IMR-90 (cell line): ENCODE results near the gene ADRA2B. TPM values are rescaled to one million over a fixed set of nuclear protein-coding genes. Genes with fewer than 3 reads are reported as not detected.

Source experiments
- ATAC-seq: fragments of 200-7000 bp; cut with Tn5 transposase; 2 replicates; pipeline ENCODE4 v1.9.1; 2020; ENCODE audit warnings: low read depth, mild to moderate bottlenecking, moderate library complexity
- BruUV-seq: library from RNA; stranded (reverse); fragments of 400-500 nt; replicated peaks from 2 replicates; lab custom pipeline; 2021; lab: Mats Ljungman, UMichigan
- CTCF ChIA-PET: fragments of 300-600 bp; formaldehyde crosslinking; extraction: SDS; loops from one replicate; lab custom pipeline; 2021; ENCODE audit warnings: antibody characterized with exemption; lab: Yijun Ruan, JAX
- POLR2A ChIA-PET: fragments of 300-600 bp; sonication (Branson Sonifier 250); formaldehyde crosslinking; loops from one replicate; lab custom pipeline; 2022; ENCODE audit warnings: antibody characterized with exemption; ENCODE audit not compliant: unreplicated experiment; lab: Charles Lee
- DNase-seq: peaks from one replicate; pipeline ENCODE4 v3.0.0; 2013
- H2AFZ ChIP-seq: replicated peaks from 2 replicates; pipeline ENCODE3; 2013; ENCODE audit warnings: low read length, mild to moderate bottlenecking; ENCODE audit not compliant: poor library complexity
- H2AK5ac ChIP-seq: 2 replicates; pipeline ENCODE4 v1.6.1; 2013; ENCODE audit warnings: low read depth, low read length, inconsistent platforms
- H2AK9ac ChIP-seq: replicated peaks from 2 replicates; pipeline ENCODE3; 2013; ENCODE audit warnings: mild to moderate bottlenecking, low read depth, low read length, moderate library complexity; ENCODE audit not compliant: poor library complexity
- H2BK120ac ChIP-seq: 2 replicates; pipeline ENCODE4 v1.6.1; 2013; ENCODE audit warnings: low read depth, low read length, inconsistent platforms
- H2BK15ac ChIP-seq: 3 replicates; pipeline ENCODE4 v1.6.1; 2013; ENCODE audit warnings: low read depth, low read length, inconsistent platforms
- H2BK20ac ChIP-seq: 2 replicates; pipeline ENCODE4 v1.6.1; 2013; ENCODE audit warnings: low read depth, mild to moderate bottlenecking, inconsistent platforms, low read length, moderate library complexity
- H2BK5ac ChIP-seq: 2 replicates; pipeline ENCODE4 v1.6.1; 2013; ENCODE audit warnings: mild to moderate bottlenecking, low read depth, low read length, inconsistent platforms; ENCODE audit not compliant: poor library complexity, severe bottlenecking
- H3K14ac ChIP-seq: replicated peaks from 2 replicates; pipeline ENCODE4 v1.6.1; 2013; ENCODE audit warnings: low read depth, low read length, inconsistent platforms
- H3K18ac ChIP-seq: 2 replicates; pipeline ENCODE4 v1.6.1; 2013; ENCODE audit warnings: low read depth, low read length, control low read depth
- H3K23ac ChIP-seq: 2 replicates; pipeline ENCODE4 v1.6.1; 2013; ENCODE audit warnings: low read depth, low read length, inconsistent platforms
- H3K27ac ChIP-seq: 2 replicates; pipeline ENCODE4 v1.5.1; 2013; ENCODE audit warnings: mild to moderate bottlenecking, control low read depth, low read length; ENCODE audit not compliant: insufficient read depth
- H3K27me3 ChIP-seq: 2 replicates; pipeline ENCODE4 v1.6.1; 2013; ENCODE audit warnings: low read length; ENCODE audit not compliant: control insufficient read depth, insufficient read depth
- H3K36me3 ChIP-seq: 2 replicates; pipeline ENCODE4 v1.6.1; 2013; ENCODE audit warnings: low read length, mixed read lengths; ENCODE audit not compliant: control insufficient read depth, insufficient read depth
- H3K4ac ChIP-seq: 2 replicates; pipeline ENCODE4 v1.6.1; 2013; ENCODE audit warnings: low read depth, low read length, inconsistent platforms
- H3K4me1 ChIP-seq: 2 replicates; pipeline ENCODE4 v1.6.1; 2013; ENCODE audit warnings: low read length, mixed read lengths; ENCODE audit not compliant: control insufficient read depth, insufficient read depth
- H3K4me2 ChIP-seq: 2 replicates; pipeline ENCODE4 v1.6.1; 2013; ENCODE audit warnings: low read depth, mild to moderate bottlenecking, control low read depth, low read length, moderate library complexity
- H3K4me3 ChIP-seq: 2 replicates; pipeline ENCODE4 v1.5.1; 2013; ENCODE audit warnings: low read depth, mild to moderate bottlenecking, control low read depth, low read length, moderate library complexity; ENCODE audit not compliant: insufficient read depth
- H3K56ac ChIP-seq: 2 replicates; pipeline ENCODE4 v1.6.1; 2013; ENCODE audit warnings: low read length, inconsistent platforms; ENCODE audit not compliant: insufficient read depth; ENCODE audit errors: extremely low read depth
- H3K79me1 ChIP-seq, 2 experiments: 2 replicates each; pipeline ENCODE4 v1.6.1; 2013; ENCODE audit warnings: low read length in 2 of 2, inconsistent platforms in 1 of 2, low read depth in 1 of 2
- H3K9ac ChIP-seq: 2 replicates; pipeline ENCODE4 v1.6.1; 2013; ENCODE audit warnings: low read depth, low read length, control low read depth
- H3K9me1 ChIP-seq: 2 replicates; pipeline ENCODE4 v1.6.1; 2013; ENCODE audit warnings: low read length, inconsistent platforms; ENCODE audit not compliant: insufficient read depth
- H3K9me3 ChIP-seq: 2 replicates; pipeline ENCODE4 v1.6.1; 2013; ENCODE audit warnings: low read length; ENCODE audit not compliant: control insufficient read depth, insufficient read depth
- H4K20me1 ChIP-seq: 2 replicates; pipeline ENCODE4 v1.6.1; 2013; ENCODE audit warnings: low read length, inconsistent platforms; ENCODE audit not compliant: insufficient read depth
- H4K5ac ChIP-seq: 2 replicates; pipeline ENCODE4 v1.6.1; 2013; ENCODE audit warnings: mild to moderate bottlenecking, low read depth, low read length, control low read depth
- H4K8ac ChIP-seq, 2 experiments: 2 replicates each; pipeline ENCODE4 v1.6.1; 2013; ENCODE audit warnings: low read depth in 2 of 2, low read length in 2 of 2, control low read depth in 1 of 2, inconsistent platforms in 1 of 2
- H4K91ac ChIP-seq: 2 replicates; pipeline ENCODE4 v1.6.1; 2013; ENCODE audit warnings: low read depth, low read length, inconsistent platforms; ENCODE audit not compliant: insufficient read depth
- FOS ChIP-seq: fragments of 150-350 bp; IDR thresholded peaks from 2 replicates; pipeline ENCODE4 v1.6.1; 2016; ENCODE audit warnings: low read depth, low read length
- MAFK ChIP-seq: IDR thresholded peaks from 2 replicates; pipeline ENCODE4 v1.6.1; 2012; ENCODE audit warnings: low read depth, low read length, improper control_type of control experiment
- POLR2A ChIP-seq: IDR thresholded peaks from 2 replicates; pipeline ENCODE4 v1.6.1; 2012; ENCODE audit warnings: mild to moderate bottlenecking, low read depth, low read length
- WGBS, 2 experiments: methylation state at CpG; one replicate each; pipeline versions ENCODE4 v1.1.5 to v1.1.7; 2013; ENCODE audit warnings: missing lambda C conversion rate in 2 of 2; ENCODE audit not compliant: insufficient read length in 1 of 2; ENCODE audit errors: extremely low coverage in 2 of 2; 5-methylcytosine and 5-hydroxymethylcytosine counted together
- dilution Hi-C: fragments of 300-500 bp; cut with HindIII; formaldehyde crosslinking; loops from one replicate; pipeline ENCODE4 v1.14.3; 2018; ENCODE audit warnings: low sequenced_read_pairs; ENCODE audit not compliant: unreplicated experiment
- in situ Hi-C: fragments of 300-500 bp; cut with MboI; formaldehyde crosslinking; loops from 3 replicates; pipeline ENCODE4 v1.14.3; 2019; ENCODE audit warnings: low sequenced_read_pairs, inconsistent platforms, mixed read lengths
- intact Hi-C: fragments of 100-400 bp; cut with micrococcal nuclease; formaldehyde crosslinking; loops from 2 replicates; pipeline ENCODE4 v1.10.0; 2022
- polyA plus RNA-seq, 3 experiments: library from polyadenylated mRNA; depleted of rRNA; stranded (reverse); fragments of >200 nt; gene quantifications; 2 replicates each; pipeline ENCODE4 v1.2.3, GENCODE V29; 2012; ENCODE audit warnings: low replicate concordance in 1 of 3
- total RNA-seq: library from RNA; depleted of rRNA; stranded (reverse); fragments of >200 nt; gene quantifications from 2 replicates; pipeline ENCODE4 v1.2.3, GENCODE V29; 2012

ADRA2B gene
- total and polyA plus RNA-seq, 2 of the 4 experiments (the other 2 are of a cell fraction) = not detected

DNA sequence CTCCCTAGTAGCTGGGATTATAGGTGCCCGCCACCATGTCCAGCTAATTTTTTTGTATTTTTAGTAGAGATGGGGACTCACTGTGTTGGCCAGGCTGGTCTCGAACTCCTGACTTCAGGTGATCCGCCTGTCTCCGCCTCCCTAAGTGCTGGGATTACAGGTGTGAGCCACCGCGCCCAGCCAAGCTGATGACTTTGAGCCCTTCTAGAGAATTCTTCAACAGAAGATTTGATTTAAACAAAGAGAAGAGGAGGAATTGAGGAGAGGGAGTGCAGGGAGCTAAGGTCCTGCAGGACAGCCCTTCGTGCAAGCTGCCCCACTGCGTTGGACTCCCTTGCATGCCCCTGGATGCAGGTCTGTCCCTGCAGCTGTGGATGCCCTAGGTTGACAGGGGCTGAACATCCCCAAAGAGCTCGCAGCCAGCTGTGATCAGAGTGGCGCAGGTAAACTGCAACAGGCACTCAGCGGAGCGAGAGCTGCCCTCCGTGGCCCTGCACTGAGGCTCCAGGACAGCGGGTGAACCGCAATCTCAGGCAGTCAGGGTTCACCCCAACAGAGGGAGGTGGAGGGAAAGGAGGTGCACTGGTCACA is 13.7 kb downstream of the ADRA2B start:
- Histone ChIP-seq H4K5ac (no peak overlapping the region), H3K79me1 (no peaks in the 10 kb centered on the region), H3K9me3 (peaks cover 15% of the 10 kb centered on the region), H2AFZ (no peak overlapping the region), H3K14ac (no peak overlapping the region), H2BK5ac (no peak overlapping the region), H3K4me3 (no peak overlapping the region), H3K9me1 (no peaks in the 10 kb centered on the region), H3K56ac (no peak overlapping the region), H3K4me1 (peaks cover 2% of the 10 kb centered on the region; the same call in 1 of the 2 replicates), H3K23ac (no peak overlapping the region), H4K91ac (no peak overlapping the region), H3K4me2 (no peak overlapping the region), H3K4ac (no peak overlapping the region), H2BK120ac (no peak overlapping the region), H3K9ac (no peak overlapping the region), H4K20me1 (no peaks in the 10 kb centered on the region), H2AK5ac (no peak overlapping the region), H2AK9ac (no peak overlapping the region), H3K27ac (no peak overlapping the region), H3K27me3 (peaks cover 24% of the 10 kb centered on the region), H2BK20ac (no peak overlapping the region), H3K36me3 (no peaks in the 10 kb centered on the region), H3K18ac (no peak overlapping the region), H2BK15ac (no peak overlapping the region), H4K8ac (no peak overlapping the region)
- 96% methylated on average over 9 of the region's 15 CpGs; no CpG with 5 or more reads in 1 of the 2 experiments for WGBS, 2 experiments
- CTCF ChIA-PET = interaction anchor here (0.6 kb wide), 1 partner anchor 451 kb away, joined by 6 read pairs; no protein-coding TSS in a partner anchor
- dilution Hi-C loops (no loop called here), intact Hi-C loops (no loop called here), in situ Hi-C loops (loop anchor here (25.0 kb wide), 1 partner anchor 90 kb away; no protein-coding TSS in a partner anchor)
- ATAC-seq = no peak
- no TSS peak for BruUV-seq
- POLR2A ChIA-PET = no interaction called here
- TF ChIP-seq POLR2A (no peak), FOS (no peak), MAFK (no peak)
- DNase-seq = no peak
